Chondrocyte (in vitro differentiated cells): ENCODE data around the gene ADARB2. TPM values are rescaled to one million over a fixed set of nuclear protein-coding genes. Genes with fewer than 3 reads are reported as not detected.

Experiments
- DNase-seq: peaks from one replicate; pipeline ENCODE4 v3.0.0; 2021; ENCODE audit warnings: mixed read lengths, low spot score
- H3K27ac Mint-ChIP-seq: one replicate; pipeline ENCODE4 v1.8.0; 2021; ENCODE audit warnings: mild to moderate bottlenecking, moderate library complexity, mixed read lengths; ENCODE audit not compliant: unreplicated experiment
- H3K27me3 Mint-ChIP-seq: 2 replicates; pipeline ENCODE4 v1.8.0; 2021; ENCODE audit warnings: low read depth, mixed read lengths
- H3K36me3 Mint-ChIP-seq: 2 replicates; pipeline ENCODE4 v1.8.0; 2021; ENCODE audit warnings: low read depth, mixed read lengths
- H3K4me1 Mint-ChIP-seq: 2 replicates; pipeline ENCODE4 v1.8.0; 2021; ENCODE audit warnings: low read depth, mild to moderate bottlenecking, mixed read lengths
- H3K4me3 Mint-ChIP-seq: one replicate; pipeline ENCODE4 v1.8.0; 2021; ENCODE audit warnings: mild to moderate bottlenecking, moderate library complexity, mixed read lengths; ENCODE audit not compliant: unreplicated experiment
- H3K9me3 Mint-ChIP-seq: 2 replicates; pipeline ENCODE4 v1.8.0; 2021; ENCODE audit warnings: low read depth, mixed read lengths
- CTCF ChIP-seq: fragments of 200-600 bp; sonication (generic); IDR thresholded peaks from 2 replicates; pipeline ENCODE4 v1.5.0; 2021; ENCODE audit warnings: antibody characterized with exemption, mild to moderate bottlenecking, moderate library complexity
- total RNA-seq: library from RNA; stranded (reverse); gene quantifications from 3 replicates; pipeline ENCODE4 v1.2.1, GENCODE V29; 2021

The ADARB2 gene
- total RNA-seq, 1 donor from 2014 or later, result 3.3 TPM

- Mint-ChIP-seq H3K4me3 (no peak overlapping the region), H3K9me3 (no peaks in the 10 kb centered on the region), H3K27me3 (peaks cover under 1% of the 10 kb centered on the region), H3K36me3 (no peaks in the 10 kb centered on the region), H3K27ac (no peak overlapping the region), H3K4me1 (peaks cover 5% of the 10 kb centered on the region)
- DNase-seq, result peak; percentile 64
- no peak for TF ChIP-seq CTCF
Measured at GRCh38 chr10:1188558-1189135, 548.7 kb downstream of the ADARB2 start.

GRCh38 chr10:1187855-1188557, 549.3 kb downstream of the ADARB2 start:
- Mint-ChIP-seq H3K27ac (no peak overlapping the region), H3K27me3 (peaks cover 3% of the 10 kb centered on the region), H3K36me3 (no peaks in the 10 kb centered on the region), H3K4me1 (no peaks in the 10 kb centered on the region), H3K4me3 (no peak overlapping the region), H3K9me3 (no peaks in the 10 kb centered on the region)
- no peak for TF ChIP-seq CTCF
- peak; percentile 25 for DNase-seq

GRCh38 chr10:1187151-1187854, 550.0 kb downstream of the ADARB2 start:
- Mint-ChIP-seq H3K4me1 (no peaks in the 10 kb centered on the region), H3K27ac (no peak overlapping the region), H3K36me3 (no peaks in the 10 kb centered on the region), H3K9me3 (no peaks in the 10 kb centered on the region), H3K4me3 (no peak overlapping the region), H3K27me3 (peaks cover 3% of the 10 kb centered on the region)
- peak; percentile 82 for DNase-seq
- TF ChIP-seq CTCF, result no peak

- Mint-ChIP-seq H3K27ac (no peak overlapping the region), H3K9me3 (no peaks in the 10 kb centered on the region), H3K4me3 (no peak overlapping the region), H3K4me1 (no peaks in the 10 kb centered on the region), H3K36me3 (no peaks in the 10 kb centered on the region), H3K27me3 (peaks cover 3% of the 10 kb centered on the region)
- TF ChIP-seq CTCF, result no peak
- DNase-seq, result no peak
Measured at GRCh38 chr10:1186683-1186990, 550.7 kb downstream of the ADARB2 start.

- Mint-ChIP-seq H3K9me3 (no peaks in the 10 kb centered on the region), H3K27me3 (peaks cover 3% of the 10 kb centered on the region), H3K4me3 (no peak overlapping the region), H3K27ac (no peak overlapping the region), H3K36me3 (no peaks in the 10 kb centered on the region), H3K4me1 (no peaks in the 10 kb centered on the region)
- no peak for TF ChIP-seq CTCF
- DNase-seq, result peak; percentile 77
Measured at GRCh38 chr10:1185911-1186682, 551.2 kb downstream of the ADARB2 start.
